GM18502 (cell line): ENCODE results near the gene CD151.

Source experiments
- ATAC-seq: cut with Tn5 transposase; IDR thresholded peaks from one replicate; pipeline ENCODE4 v1.9.1; 2021; ENCODE audit warnings: mild to moderate bottlenecking; ENCODE audit not compliant: unreplicated experiment, poor library complexity

The CD151 gene

DNA sequence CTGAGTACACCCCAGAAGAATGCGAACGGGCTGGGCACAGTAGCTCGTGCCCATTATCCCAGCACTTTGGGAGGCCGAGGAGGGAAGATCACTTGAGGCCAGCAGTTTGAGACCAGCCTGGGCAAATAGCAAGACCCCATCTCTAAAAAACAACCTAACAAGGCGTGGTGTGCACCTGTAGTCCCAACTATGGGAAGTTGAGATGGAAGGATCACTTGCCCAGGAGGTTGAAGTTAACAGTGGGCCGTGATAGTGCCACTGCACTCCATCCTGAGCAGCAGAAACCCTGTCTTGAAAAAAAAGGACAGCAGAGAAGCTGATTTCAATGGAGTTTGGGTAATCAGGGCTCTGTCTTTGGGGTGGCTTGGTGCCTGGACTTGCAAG is 19.7 kb upstream of the CD151 start:
- no peak for ATAC-seq

DNA sequence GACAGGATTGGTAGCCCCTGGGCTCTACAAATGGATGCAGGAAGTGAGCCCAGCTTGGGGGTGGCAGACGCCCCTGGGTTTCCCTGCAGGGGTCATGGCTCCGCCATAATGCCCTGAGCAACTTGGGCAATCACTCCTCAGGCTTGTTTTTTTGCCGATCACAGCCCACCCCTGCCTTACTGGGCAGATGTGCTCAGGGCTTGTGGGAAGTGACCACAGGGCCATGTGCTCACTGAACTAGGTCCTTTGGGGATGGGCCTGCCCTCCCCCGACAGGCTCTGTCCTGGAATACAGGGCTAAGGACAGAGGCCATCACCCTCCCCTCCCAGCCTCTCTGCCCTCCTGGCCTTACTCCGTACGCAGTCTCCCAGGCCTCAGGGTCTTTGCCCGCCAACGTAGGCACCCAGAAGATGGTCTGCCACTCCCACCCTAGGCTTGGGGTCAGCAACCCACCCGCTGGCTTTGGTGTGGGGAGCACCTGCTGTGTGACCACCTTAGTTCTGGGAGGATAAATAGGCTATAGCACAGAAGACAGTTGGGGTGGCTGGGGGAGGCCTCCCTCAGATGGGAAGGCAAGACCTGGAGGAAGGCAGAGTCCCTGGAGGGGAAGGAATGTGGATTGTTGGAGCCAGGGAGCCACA is 19.2 kb upstream of the CD151 start:
- ATAC-seq, result no peak

DNA sequence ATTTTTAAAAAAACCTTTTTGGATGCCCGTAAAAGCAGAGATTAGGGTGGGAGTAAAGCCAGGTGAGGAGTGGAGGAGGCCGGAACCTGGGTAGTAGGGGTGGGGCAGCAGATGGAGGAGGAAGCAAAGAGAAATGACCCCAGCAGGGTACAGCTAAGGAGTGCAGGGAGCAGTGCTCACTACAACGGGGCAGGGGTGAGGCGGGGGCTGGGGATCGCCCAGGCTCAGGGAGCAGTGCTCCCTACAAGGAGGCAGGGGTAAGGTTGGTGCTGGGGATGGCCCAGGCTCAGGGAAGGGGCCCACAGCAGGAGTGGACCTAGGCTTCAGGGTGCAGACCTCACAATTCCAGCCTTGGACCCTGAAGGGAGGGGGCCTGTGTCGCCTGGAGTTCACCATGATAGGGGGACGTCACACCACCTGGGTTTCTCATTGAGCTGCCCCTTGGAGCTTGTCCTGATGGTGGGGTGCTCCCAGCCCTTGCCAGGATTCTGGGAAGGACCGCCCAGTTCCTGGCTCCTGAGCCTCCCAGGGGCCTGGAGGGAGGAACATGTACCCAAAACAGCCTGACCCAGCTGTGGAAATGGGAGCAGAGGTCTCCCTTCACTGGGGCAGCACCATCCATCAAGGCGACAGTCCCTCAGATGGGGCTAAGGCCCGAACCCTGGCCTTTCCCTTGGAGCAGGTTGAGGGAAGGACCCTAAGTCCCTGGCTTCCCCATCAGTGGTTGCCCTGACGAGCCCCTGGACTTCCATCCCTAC is 16.9 kb upstream of the CD151 start:
- no peak for ATAC-seq

GRCh38 chr11:816433-816779 is 16.3 kb upstream of the CD151 start:
- ATAC-seq, result no peak

DNA sequence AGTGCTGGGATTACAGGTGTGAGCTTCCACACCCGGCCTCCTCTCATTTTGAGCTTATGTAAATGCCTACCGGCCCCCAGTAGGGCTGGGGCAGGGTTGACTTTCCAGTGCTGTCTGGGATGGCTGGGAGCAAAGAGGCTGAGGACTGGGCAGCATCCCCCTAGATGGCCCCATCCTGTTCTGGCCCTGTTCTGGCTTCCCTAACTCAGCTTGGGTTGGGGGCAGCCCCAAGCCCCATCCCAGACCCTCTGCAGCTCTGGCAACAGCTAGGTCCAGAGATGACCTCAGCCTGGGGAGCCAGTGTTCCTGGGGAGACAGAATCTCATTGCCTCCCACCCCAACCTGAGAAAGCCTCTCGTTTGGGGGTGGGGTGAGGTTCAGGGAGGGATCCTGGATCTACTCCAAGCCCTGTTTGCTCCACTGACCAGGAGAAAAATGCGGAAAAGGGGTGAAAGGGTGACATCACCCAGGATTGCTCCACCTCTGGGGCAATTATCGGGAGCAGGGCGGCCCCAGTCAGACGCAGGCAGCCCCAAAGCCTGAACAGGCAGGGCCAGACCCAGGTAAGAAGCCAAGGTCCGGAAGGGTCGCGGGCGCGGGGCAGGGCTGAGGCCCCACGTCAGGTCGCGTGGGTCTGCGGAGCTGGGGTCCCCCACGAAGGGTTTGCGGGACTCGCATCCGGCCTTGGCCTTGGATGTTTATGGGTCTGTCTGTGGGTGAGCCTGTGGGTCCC is 14.2 kb upstream of the CD151 start, which contains the start of gene PNPLA2:
TSS of gene PNPLA2 (plus strand) at position 519 of the 733 bp plus-strand sequence. CDS start 805 bp downstream, outside the sequence.
- no peak for ATAC-seq

GRCh38 chr11:819129-819931 is 13.4 kb upstream of the CD151 start:
- peak; percentile 61 for ATAC-seq

GRCh38 chr11:819943-820649 is 12.7 kb upstream of the CD151 start:
- peak; percentile 71 for ATAC-seq

- ATAC-seq, result no peak
Observed at GRCh38 chr11:820655-821511, 11.9 kb upstream of the CD151 start.

GRCh38 chr11:821512-822371 is 11.0 kb upstream of the CD151 start:
- no peak for ATAC-seq

GRCh38 chr11:823441-824291 is 9.1 kb upstream of the CD151 start:
- no peak for ATAC-seq

- no peak for ATAC-seq
Observed at GRCh38 chr11:824292-824880, 8.4 kb upstream of the CD151 start.

GRCh38 chr11:824942-825341 is 7.8 kb upstream of the CD151 start:
- ATAC-seq, result no peak

- no peak for ATAC-seq
Observed at GRCh38 chr11:825366-826226, 7.2 kb upstream of the CD151 start.

DNA sequence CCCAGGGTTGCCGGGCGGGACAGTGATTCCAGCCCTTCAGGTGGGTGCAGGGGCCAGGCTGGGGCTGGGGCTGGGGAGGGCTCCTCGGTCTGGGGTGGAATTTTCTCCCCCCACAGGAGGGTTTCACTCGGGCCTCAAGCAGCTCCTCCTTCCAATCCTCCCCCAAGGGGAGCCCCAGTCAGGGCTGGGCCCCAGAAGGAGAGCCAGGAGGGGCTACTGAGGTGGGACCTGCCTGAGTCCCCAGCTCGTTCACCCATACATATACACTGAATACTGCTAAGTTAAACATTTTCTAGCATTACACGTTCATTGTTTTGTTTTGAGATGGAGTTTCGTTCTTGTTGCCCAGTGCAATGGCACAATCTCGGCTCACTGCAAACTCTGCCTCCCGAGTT is 6.5 kb upstream of the CD151 start:
- ATAC-seq, result no peak

GRCh38 chr11:826836-827145 is 6.0 kb upstream of the CD151 start:
- no peak for ATAC-seq
